OCI-LY7 (cell line): ENCODE data around the gene TRAPPC4. TPM values are rescaled to one million over a fixed set of nuclear protein-coding genes. Genes with fewer than 3 reads are reported as not detected.
A peak's percentile ranks its signal among the peaks of the same experiment; 100 is the strongest.

Experiments used
- BruUV-seq: library from RNA; stranded (reverse); fragments of 400-500 nt; replicated peaks from 2 replicates; lab custom pipeline; 2021; lab: Mats Ljungman, UMichigan
- CTCF ChIA-PET: fragments of 300-600 bp; sonication (Branson Sonifier 250); formaldehyde crosslinking; loops from one replicate; lab custom pipeline; 2022; ENCODE audit warnings: antibody characterized with exemption; ENCODE audit not compliant: unreplicated experiment; lab: Charles Lee
- POLR2A ChIA-PET: fragments of 300-600 bp; sonication (Branson Sonifier 250); formaldehyde crosslinking; loops from one replicate; lab custom pipeline; 2022; ENCODE audit warnings: antibody characterized with exemption; lab: Charles Lee
- DNase-seq: peaks from one replicate; pipeline ENCODE4 v3.0.0-alpha.2; 2015; ENCODE audit warnings: low spot score
- H2AFZ ChIP-seq: fragments of 200-600 bp; sonication (generic), shearing (Covaris generic); 2 replicates; pipeline ENCODE4 v1.6.1; 2014; ENCODE audit warnings: mild to moderate bottlenecking, antibody characterized with exemption, low read length, moderate library complexity
- H3K27ac ChIP-seq: fragments of 200-600 bp; sonication (generic); 2 replicates; pipeline ENCODE4 v1.5.1; 2014; ENCODE audit warnings: mixed run types, low read depth, mild to moderate bottlenecking, moderate library complexity, low read length, inconsistent platforms; ENCODE audit not compliant: poor library complexity, severe bottlenecking
- H3K36me3 ChIP-seq: fragments of 200-600 bp; sonication (generic); 2 replicates; pipeline ENCODE4 v1.6.1; 2014; ENCODE audit warnings: mild to moderate bottlenecking, antibody characterized with exemption, low read length, moderate library complexity, mixed read lengths; ENCODE audit not compliant: insufficient read depth
- H3K4me1 ChIP-seq: fragments of 200-600 bp; sonication (generic); 2 replicates; pipeline ENCODE4 v1.5.1; 2014; ENCODE audit warnings: mild to moderate bottlenecking, low read length; ENCODE audit not compliant: insufficient read depth, poor library complexity, severe bottlenecking
- H3K4me2 ChIP-seq: fragments of 200-600 bp; sonication (generic); 2 replicates; pipeline ENCODE4 v1.6.1; 2014; ENCODE audit warnings: mild to moderate bottlenecking, low read length
- H3K4me3 ChIP-seq: fragments of 200-600 bp; sonication (generic); 2 replicates; pipeline ENCODE4 v1.5.1; 2014; ENCODE audit warnings: mild to moderate bottlenecking, low read depth, low read length; ENCODE audit not compliant: poor library complexity, severe bottlenecking
- H3K79me2 ChIP-seq: fragments of 200-600 bp; sonication (generic); 2 replicates; pipeline ENCODE4 v1.6.1; 2016; ENCODE audit warnings: low read depth, mild to moderate bottlenecking, low read length, moderate library complexity, mixed read lengths; ENCODE audit not compliant: insufficient read depth
- H3K9me2 ChIP-seq: fragments of 200-600 bp; sonication (generic); 2 replicates; pipeline ENCODE4 v1.6.1; 2016; ENCODE audit warnings: mild to moderate bottlenecking, low read length, mixed read lengths; ENCODE audit not compliant: insufficient read depth
- H3K9me3 ChIP-seq: fragments of 200-600 bp; sonication (generic); 2 replicates; pipeline ENCODE4 v1.6.1; 2014; ENCODE audit warnings: mild to moderate bottlenecking, mixed run types, low read length, mixed read lengths
- H4K20me1 ChIP-seq: fragments of 200-600 bp; sonication (generic); 2 replicates; pipeline ENCODE4 v1.6.1; 2014; ENCODE audit warnings: mild to moderate bottlenecking, antibody characterized with exemption, low read length, moderate library complexity, mixed read lengths; ENCODE audit not compliant: insufficient read depth
- EZH2phosphoT487 ChIP-seq: fragments of 200-600 bp; sonication (generic); IDR thresholded peaks from 2 replicates; pipeline ENCODE4 v1.6.1; 2018; ENCODE audit warnings: low read depth, borderline replicate concordance, mild to moderate bottlenecking, mixed run types, antibody characterized with exemption, low read length, moderate library complexity, mixed read lengths
- intact Hi-C: fragments of 100-400 bp; cut with micrococcal nuclease; formaldehyde crosslinking; loops from one replicate; pipeline ENCODE4 v1.10.0; 2022; ENCODE audit not compliant: unreplicated experiment
- total RNA-seq, 2 experiments: library from RNA; depleted of rRNA in 1 of 2; stranded (reverse); fragments of >200 nt in 1 of 2; shearing (Covaris generic) in 1 of 2; gene quantifications; 2 replicates each; pipeline ENCODE4 v1.2.3, GENCODE V29; 2014 to 2022
- TF ChIP-seq, protein P1 (sequence below): fragments of 200-600 bp; sonication (generic); conservative IDR thresholded peaks from 2 replicates; pipeline ENCODE4 v1.5.1; 2014; ENCODE audit warnings: mild to moderate bottlenecking, antibody characterized with exemption, low read length, moderate library complexity, mixed read lengths

Gene TRAPPC4
- total RNA-seq, 2 experiments from 2014 or later = 58.5 to 64.3 TPM

DNA sequence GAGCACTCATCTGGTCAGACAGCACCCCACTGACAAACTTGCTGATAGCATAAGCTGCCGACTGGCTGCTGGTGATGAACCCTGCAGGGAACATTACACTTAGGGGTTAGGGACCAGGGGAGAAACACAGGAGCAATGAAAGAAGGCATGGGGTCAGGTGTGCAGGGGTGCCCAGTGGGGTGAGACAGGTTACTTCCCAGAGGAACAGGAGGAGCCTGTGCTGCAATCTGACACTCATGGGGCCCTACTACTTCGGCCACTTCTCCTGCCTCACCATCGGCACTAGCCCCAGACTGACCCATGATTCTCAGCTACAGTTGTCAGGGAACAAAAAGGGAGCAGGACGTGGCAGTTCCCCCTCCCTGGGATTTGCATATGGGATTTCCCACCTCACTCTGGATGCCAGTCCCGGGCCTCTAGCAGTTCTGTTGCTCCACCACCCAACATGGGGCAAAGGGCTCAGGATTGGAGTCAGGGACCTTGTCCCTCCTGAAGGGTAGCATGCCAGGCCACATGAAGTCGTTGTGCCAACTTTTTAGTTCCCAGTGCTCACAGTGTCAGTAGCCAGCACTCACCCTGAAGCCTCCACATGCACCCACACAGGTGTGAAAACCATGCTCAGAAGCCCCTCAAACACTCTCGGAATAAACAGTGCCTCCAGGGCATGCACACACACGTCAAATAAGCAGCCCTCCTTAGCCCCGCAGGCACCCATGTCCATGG is 9.9 kb downstream of the TRAPPC4 start:
- DNase-seq = no peak
- peaks cover 21% of the 10 kb centered on the region for H3K4me1 ChIP-seq
- H3K79me2 ChIP-seq = peaks cover 3% of the 10 kb centered on the region; the same call in 1 of the 2 replicates
- H3K9me3 ChIP-seq = no peaks in the 10 kb centered on the region
- TF ChIP-seq, protein P1, sequence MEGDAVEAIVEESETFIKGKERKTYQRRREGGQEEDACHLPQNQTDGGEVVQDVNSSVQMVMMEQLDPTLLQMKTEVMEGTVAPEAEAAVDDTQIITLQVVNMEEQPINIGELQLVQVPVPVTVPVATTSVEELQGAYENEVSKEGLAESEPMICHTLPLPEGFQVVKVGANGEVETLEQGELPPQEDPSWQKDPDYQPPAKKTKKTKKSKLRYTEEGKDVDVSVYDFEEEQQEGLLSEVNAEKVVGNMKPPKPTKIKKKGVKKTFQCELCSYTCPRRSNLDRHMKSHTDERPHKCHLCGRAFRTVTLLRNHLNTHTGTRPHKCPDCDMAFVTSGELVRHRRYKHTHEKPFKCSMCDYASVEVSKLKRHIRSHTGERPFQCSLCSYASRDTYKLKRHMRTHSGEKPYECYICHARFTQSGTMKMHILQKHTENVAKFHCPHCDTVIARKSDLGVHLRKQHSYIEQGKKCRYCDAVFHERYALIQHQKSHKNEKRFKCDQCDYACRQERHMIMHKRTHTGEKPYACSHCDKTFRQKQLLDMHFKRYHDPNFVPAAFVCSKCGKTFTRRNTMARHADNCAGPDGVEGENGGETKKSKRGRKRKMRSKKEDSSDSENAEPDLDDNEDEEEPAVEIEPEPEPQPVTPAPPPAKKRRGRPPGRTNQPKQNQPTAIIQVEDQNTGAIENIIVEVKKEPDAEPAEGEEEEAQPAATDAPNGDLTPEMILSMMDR = no peak
- POLR2A ChIA-PET = interaction anchor here (1.6 kb wide), 1 partner anchor 28 kb away, joined by 4 read pairs; no protein-coding TSS in a partner anchor
- H3K4me2 ChIP-seq = peak overlapping the region; percentile 89
- intact Hi-C loops = no loop called here
- CTCF ChIA-PET = no interaction called here
- H3K27ac ChIP-seq = no peak overlapping the region
- no peak overlapping the region for H2AFZ ChIP-seq
- no TSS peak for BruUV-seq
- peaks cover 26% of the 10 kb centered on the region for H3K36me3 ChIP-seq
- no peak overlapping the region for H3K4me3 ChIP-seq
- no peaks in the 10 kb centered on the region for H3K9me2 ChIP-seq
- H4K20me1 ChIP-seq = no peaks in the 10 kb centered on the region

DNA sequence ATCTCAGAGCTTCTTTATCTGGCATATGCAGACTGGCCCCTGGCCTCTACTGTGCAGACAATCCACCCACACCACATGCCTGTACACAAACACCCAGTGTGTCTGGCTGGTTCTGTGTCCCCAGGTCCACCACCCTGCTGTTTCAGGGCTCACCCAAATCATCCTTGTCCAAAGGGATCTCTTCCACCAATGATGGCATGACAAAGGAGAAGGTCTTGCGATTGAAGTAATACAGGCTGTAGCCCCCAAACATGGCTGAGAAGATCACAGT is 10.4 kb downstream of the TRAPPC4 start:
- peak overlapping the region; percentile 89 for H3K4me2 ChIP-seq
- intact Hi-C loops = no loop called here
- H3K9me3 ChIP-seq = no peaks in the 10 kb centered on the region
- no peak overlapping the region for H2AFZ ChIP-seq
- no peaks in the 10 kb centered on the region for H3K79me2 ChIP-seq
- no peak for DNase-seq
- ChIA-PET POLR2A (interaction anchor here (0.6 to 1.6 kb wide), 2 partner anchors 27 to 86 kb away, joined by 4 to 5 read pairs; no protein-coding TSS in a partner anchor), CTCF (no interaction called here)
- peak overlapping the region; percentile 4 for H3K27ac ChIP-seq
- TF ChIP-seq EZH2phosphoT487 = no peak
- TF ChIP-seq, protein P1 = no peak
- H3K36me3 ChIP-seq = peaks cover 21% of the 10 kb centered on the region
- no TSS peak for BruUV-seq
- peak overlapping the region; percentile 80 for H3K4me3 ChIP-seq
- H3K9me2 ChIP-seq = no peaks in the 10 kb centered on the region
- H3K4me1 ChIP-seq = peaks cover 21% of the 10 kb centered on the region
- H4K20me1 ChIP-seq = no peaks in the 10 kb centered on the region
